ENCODE data around the gene DOCK4. TPM values are rescaled to one million over a fixed set of nuclear protein-coding genes. Genes with fewer than 3 reads are reported as not detected.

Gene DOCK4
- total RNA-seq, 4 donors from 2014 or later = 30.8 to 49.8 (median 37.2) TPM

- Histone ChIP-seq H3K36me3 (no peaks in the 10 kb centered on the region), H3K4me3 (no peak overlapping the region), H3K27me3 (no peaks in the 10 kb centered on the region), H3K9me3 (no peaks in the 10 kb centered on the region), H3K4me1 (peaks cover 0 to 50% (median 8%) of the 10 kb centered on the region in 4 donors), H3K27ac (peak overlapping the region in 1 of 4 donors; percentile 8)
- WGBS, 2 donors = 32 to 41% methylated on average over 1 of the region's 1 CpG
- no peak for TF ChIP-seq CTCF (IDR thresholded peaks at IDR 0.05)
- TF ChIP-seq EP300 (IDR thresholded peaks at IDR 0.05) = no peak
- no peak for TF ChIP-seq POLR2A (IDR thresholded peaks at IDR 0.05)
- no peak for DNase-seq (ENCODE audit: low spot score in 2 of 2)
Observed at GRCh38 chr7:112135815-112136214, 70.4 kb downstream of the DOCK4 start.

DNA sequence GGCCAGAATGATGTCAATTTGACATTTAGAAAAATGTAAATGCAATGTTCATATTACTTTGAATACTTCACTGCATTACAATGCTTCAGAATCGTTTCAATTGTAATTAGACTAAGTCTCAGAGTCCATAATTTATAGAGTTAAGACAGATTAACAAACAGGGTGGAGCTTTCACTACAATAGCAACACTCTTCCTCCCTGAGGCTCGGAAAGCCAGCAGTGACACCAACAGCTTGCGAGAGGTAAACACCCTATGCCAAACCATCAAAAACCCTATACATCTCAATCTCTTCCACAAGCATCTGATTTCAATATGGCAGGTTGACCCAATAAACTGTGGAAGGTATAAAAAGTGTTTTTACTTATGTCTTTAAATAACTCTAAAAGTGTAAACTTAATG is 72.2 kb downstream of the DOCK4 start:
- Histone ChIP-seq H3K4me3 (no peak overlapping the region), H3K36me3 (no peaks in the 10 kb centered on the region), H3K27ac (peak overlapping the region in 2 of 4 donors; percentile 3 to 44), H3K27me3 (no peaks in the 10 kb centered on the region), H3K9me3 (no peaks in the 10 kb centered on the region), H3K4me1 (peaks cover 0 to 52% (median 12%) of the 10 kb centered on the region in 4 donors)
- 61 to 65% methylated on average over 3 of the region's 3 CpGs for WGBS, 2 donors
- no peak for DNase-seq (ENCODE audit: low spot score in 2 of 2)
- TF ChIP-seq POLR2A (IDR thresholded peaks at IDR 0.05) (no peak), EP300 (IDR thresholded peaks at IDR 0.05) (no peak), CTCF (IDR thresholded peaks at IDR 0.05) (no peak)

DNA sequence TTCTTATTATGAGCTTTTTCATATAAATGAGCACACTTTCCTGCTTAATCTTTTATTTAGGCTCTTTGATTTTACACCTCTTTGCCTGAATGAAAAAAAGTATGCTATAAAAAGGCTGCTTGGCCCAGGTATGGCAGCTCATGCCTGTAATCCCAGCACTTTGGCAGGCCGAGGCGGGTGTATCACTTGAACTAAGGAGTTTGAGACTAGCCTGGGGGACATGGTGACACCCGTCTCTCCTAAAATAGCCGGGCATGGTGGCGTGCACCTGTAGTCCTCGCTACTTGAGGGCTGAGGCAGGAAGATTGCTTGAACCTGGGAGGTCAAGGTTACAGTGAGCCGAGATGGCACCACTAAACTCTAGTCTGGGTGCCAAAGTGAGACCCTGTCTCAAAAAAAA is 72.9 kb downstream of the DOCK4 start:
- 95 to 98% methylated on average over 7 of the region's 7 CpGs for WGBS, 2 donors

GRCh38 chr7:112132051-112132694 is 74.0 kb downstream of the DOCK4 start:
- peaks cover 0 to 52% (median 12%) of the 10 kb centered on the region in 4 donors for H3K4me1 ChIP-seq
- TF ChIP-seq EP300 (IDR thresholded peaks at IDR 0.05) (no peak), POLR2A (IDR thresholded peaks at IDR 0.05) (no peak), CTCF (IDR thresholded peaks at IDR 0.05) (no peak)
- no peaks in the 10 kb centered on the region for H3K9me3 ChIP-seq
- H3K4me3 ChIP-seq = no peak overlapping the region
- no peak for DNase-seq (ENCODE audit: low spot score in 2 of 2)
- WGBS, 2 donors = 51 to 56% methylated on average over 4 of the region's 4 CpGs
- no peaks in the 10 kb centered on the region for H3K36me3 ChIP-seq
- peak overlapping the region in 2 of 4 donors; percentile 63 to 68 for H3K27ac ChIP-seq
- H3K27me3 ChIP-seq = no peaks in the 10 kb centered on the region

More for the DNA sequence above, 72.9 kb downstream of the DOCK4 start:
- no peaks in the 10 kb centered on the region for H3K27me3 ChIP-seq
- H3K4me1 ChIP-seq = peaks cover 0 to 52% (median 12%) of the 10 kb centered on the region in 4 donors
- peak overlapping the region in 2 of 4 donors; percentile 6 to 19 for H3K27ac ChIP-seq
- no peaks in the 10 kb centered on the region for H3K36me3 ChIP-seq
- H3K9me3 ChIP-seq = no peaks in the 10 kb centered on the region
- H3K4me3 ChIP-seq = no peak overlapping the region
- no peak for DNase-seq (ENCODE audit: low spot score in 2 of 2)
- TF ChIP-seq POLR2A (IDR thresholded peaks at IDR 0.05) (no peak), EP300 (IDR thresholded peaks at IDR 0.05) (no peak), CTCF (IDR thresholded peaks at IDR 0.05) (no peak)

GRCh38 chr7:112130729-112131410 is 75.3 kb downstream of the DOCK4 start:
- Histone ChIP-seq H3K27ac (peak overlapping the region in 2 of 4 donors; percentile 63 to 68), H3K4me1 (peaks cover 0 to 42% (median 10%) of the 10 kb centered on the region in 4 donors), H3K9me3 (no peaks in the 10 kb centered on the region), H3K27me3 (no peaks in the 10 kb centered on the region), H3K4me3 (no peak overlapping the region), H3K36me3 (no peaks in the 10 kb centered on the region)
- no peak for DNase-seq (ENCODE audit: low spot score in 2 of 2)
- TF ChIP-seq CTCF (IDR thresholded peaks at IDR 0.05) = no peak
- no peak for TF ChIP-seq EP300 (IDR thresholded peaks at IDR 0.05)
- no peak for TF ChIP-seq POLR2A (IDR thresholded peaks at IDR 0.05)
- WGBS, 2 donors = 55 to 64% methylated on average over 10 of the region's 10 CpGs
